Activated CD4-positive, alpha-beta T cell treated with anti-CD3 and anti-CD28 coated beads, Interleukin-2, amount 10 ng/mL, durations not matched to agents 24 days and 14 days (primary cell): Measurements from ENCODE around the gene ASCL4. TPM values are rescaled to one million over a fixed set of nuclear protein-coding genes. Genes with fewer than 3 reads are reported as not detected.

Source experiments
- DNase-seq: peaks from one replicate; pipeline ENCODE4 v3.0.0; 2022
- H3K27ac Mint-ChIP-seq: one replicate; pipeline ENCODE4 v1.8.0; 2022; ENCODE audit warnings: mild to moderate bottlenecking, mixed read lengths
- H3K27me3 Mint-ChIP-seq: one replicate; pipeline ENCODE4 v1.8.0; 2022; ENCODE audit warnings: mixed read lengths
- H3K36me3 Mint-ChIP-seq: one replicate; pipeline ENCODE4 v1.8.0; 2022; ENCODE audit warnings: low read depth, mild to moderate bottlenecking, mixed read lengths
- H3K4me1 Mint-ChIP-seq: one replicate; pipeline ENCODE4 v1.8.0; 2021; ENCODE audit warnings: mixed read lengths
- H3K4me3 Mint-ChIP-seq: one replicate; pipeline ENCODE4 v1.8.0; 2022; ENCODE audit warnings: mild to moderate bottlenecking, moderate library complexity, mixed read lengths
- H3K9me3 Mint-ChIP-seq: one replicate; pipeline ENCODE4 v1.8.0; 2021; ENCODE audit warnings: mixed read lengths
- intact Hi-C: fragments of 100-400 bp; cut with micrococcal nuclease; formaldehyde crosslinking; loops from one replicate; pipeline ENCODE4 v1.15.1; 2023
- total RNA-seq: library from RNA; stranded (reverse); gene quantifications from 2 replicates; pipeline ENCODE4 v1.2.3, GENCODE V29; 2022

Gene ASCL4
- total RNA-seq, 1 donor from 2014 or later, result not detected

DNA sequence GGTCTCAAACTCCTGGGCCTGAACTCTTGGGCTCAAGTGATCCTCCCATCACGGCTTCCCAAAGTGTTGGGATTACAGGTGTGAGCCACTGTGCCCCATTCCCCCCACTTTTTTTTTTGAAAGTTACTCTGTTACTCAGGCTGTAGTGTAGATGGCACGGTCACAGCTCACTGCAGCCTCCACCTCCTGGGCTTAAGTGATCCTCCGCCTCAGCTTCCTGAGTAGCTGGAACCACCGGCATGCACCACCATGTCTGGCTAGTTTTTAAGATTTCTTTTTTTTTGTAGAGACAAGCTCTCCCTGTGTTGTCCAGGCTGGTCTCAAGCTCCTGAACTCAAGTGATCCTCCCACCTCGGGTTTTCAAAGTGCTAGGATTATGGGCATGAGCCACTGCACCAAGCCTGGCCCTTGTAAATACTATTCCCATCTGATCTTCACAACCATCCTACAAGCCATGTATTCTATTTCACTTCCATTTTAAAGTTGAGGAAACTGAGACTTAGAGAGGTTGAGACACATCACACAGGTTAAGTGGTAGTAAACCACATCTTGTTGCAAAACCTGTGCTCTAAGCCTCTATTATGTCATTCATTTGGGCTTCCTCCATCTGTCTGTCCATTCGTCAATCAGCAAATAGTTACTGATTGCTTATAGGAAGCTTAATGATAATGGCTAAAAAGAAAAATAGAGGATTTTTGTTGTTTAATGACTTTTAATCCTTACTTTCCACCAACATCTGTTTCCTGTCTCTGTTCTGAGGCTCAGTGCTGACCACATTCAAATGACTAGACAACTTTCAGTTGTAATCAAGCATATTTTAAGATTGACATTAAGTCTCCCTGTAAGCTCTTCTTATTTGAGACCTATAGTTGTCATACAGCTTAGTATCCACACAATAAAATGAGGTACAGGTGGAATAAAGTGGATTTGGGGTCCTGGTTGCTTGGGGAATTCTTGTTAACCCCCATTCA is 9.2 kb downstream of the ASCL4 start:
- no peak for DNase-seq
- peaks cover 26% of the 10 kb centered on the region for H3K27me3 Mint-ChIP-seq
- H3K4me3 Mint-ChIP-seq, result no peak overlapping the region
- H3K4me1 Mint-ChIP-seq, result peaks cover 9% of the 10 kb centered on the region
- H3K27ac Mint-ChIP-seq, result no peak overlapping the region
- H3K36me3 Mint-ChIP-seq, result no peaks in the 10 kb centered on the region
- intact Hi-C loops, result no loop called here
- no peaks in the 10 kb centered on the region for H3K9me3 Mint-ChIP-seq

DNA sequence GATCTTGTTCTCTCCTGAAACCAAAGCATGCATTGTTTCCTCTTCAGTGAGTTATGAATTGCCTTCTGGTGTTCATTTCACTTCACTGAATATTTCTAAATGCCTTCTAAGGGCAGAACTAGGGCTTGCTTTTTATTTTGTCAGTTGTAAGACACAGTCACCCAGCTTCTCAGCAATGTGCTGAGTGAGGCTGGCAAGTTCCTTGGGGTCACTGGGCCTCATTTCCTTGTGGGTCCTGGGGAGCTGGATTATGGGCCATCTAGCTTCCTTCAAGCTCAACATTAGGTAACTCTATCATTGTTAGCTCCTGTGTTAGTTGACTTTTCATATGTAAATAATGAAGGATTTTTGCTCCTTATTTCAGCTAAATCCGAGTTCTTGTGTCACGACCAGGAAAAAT is 13.8 kb downstream of the ASCL4 start:
- H3K9me3 Mint-ChIP-seq, result no peaks in the 10 kb centered on the region
- no peak overlapping the region for H3K27ac Mint-ChIP-seq
- no peak overlapping the region for H3K4me3 Mint-ChIP-seq
- no peaks in the 10 kb centered on the region for H3K36me3 Mint-ChIP-seq
- peaks cover 7% of the 10 kb centered on the region for H3K27me3 Mint-ChIP-seq
- H3K4me1 Mint-ChIP-seq, result peaks cover 4% of the 10 kb centered on the region
- intact Hi-C loops, result no loop called here
- DNase-seq, result no peak

DNA sequence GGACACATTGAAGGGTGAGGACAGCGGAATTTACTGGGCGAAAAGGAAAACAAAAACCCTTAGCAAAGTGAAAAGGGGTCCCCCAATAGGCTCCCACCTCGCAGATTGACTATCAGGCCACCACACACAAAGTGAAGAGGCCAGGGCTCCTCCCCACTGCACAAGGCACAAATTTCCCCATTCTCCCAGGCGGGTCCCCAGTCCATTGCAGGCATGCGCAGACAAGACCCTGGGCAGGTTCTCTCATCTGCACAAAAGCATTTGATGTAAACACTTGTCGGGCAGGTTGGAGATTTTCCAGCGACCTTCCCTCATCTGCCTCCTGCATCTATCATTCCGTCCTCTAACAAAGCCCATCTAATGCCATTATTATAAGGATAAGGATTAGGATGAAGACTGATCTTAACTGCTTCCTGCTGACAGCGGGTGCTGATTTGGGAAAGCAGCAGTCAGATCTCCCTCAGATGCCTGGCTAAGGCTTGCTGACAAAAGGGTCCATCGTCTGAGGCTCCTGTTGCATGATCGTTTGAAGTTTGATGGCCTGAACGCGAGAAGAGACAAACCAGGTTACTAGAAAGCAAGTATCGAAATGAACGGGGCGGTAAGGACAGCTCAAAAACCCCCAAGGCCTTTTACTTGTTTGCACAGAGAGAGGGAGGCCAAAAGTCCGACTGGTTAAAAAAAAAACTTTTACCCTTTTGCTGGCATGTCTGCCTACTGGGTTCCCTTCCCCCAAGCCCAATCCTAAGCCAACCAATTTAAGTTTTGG is 14.4 kb downstream of the ASCL4 start:
- no peaks in the 10 kb centered on the region for H3K9me3 Mint-ChIP-seq
- no peak overlapping the region for H3K27ac Mint-ChIP-seq
- H3K4me1 Mint-ChIP-seq, result peaks cover under 1% of the 10 kb centered on the region
- no peak for DNase-seq
- no peaks in the 10 kb centered on the region for H3K36me3 Mint-ChIP-seq
- no peak overlapping the region for H3K4me3 Mint-ChIP-seq
- intact Hi-C loops, result no loop called here
- peaks cover 7% of the 10 kb centered on the region for H3K27me3 Mint-ChIP-seq

DNA sequence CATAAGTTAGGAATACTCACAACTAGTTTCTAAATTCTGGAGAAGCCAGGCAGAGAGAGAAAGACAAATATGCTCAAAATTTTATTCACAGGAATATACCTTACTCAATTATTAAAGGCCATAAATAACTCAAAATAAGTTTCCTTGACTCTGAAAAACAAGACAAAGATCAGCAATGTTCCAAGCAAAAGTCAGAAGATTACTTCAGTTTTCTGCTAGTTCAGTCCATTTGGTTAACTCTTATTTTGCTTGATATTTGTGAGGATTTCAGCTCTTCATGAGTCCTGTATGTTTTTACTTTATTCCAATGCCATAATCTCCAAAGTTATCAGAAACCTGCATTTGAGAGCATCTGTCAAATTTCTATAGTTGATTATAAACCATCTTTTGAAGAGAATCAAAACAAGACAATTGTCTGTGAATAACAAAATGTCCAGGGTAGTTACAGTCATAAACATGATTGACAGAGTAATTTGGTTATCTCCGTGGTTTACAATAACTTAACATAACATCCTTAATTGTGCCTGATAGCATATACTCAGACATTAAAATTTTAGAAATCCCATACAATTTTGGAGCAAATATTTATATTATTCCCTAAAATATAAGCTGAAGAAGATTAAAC is 17.1 kb downstream of the ASCL4 start:
- no peak overlapping the region for H3K4me3 Mint-ChIP-seq
- no peak for DNase-seq
- no peak overlapping the region for H3K27ac Mint-ChIP-seq
- intact Hi-C loops, result no loop called here
- H3K36me3 Mint-ChIP-seq, result no peaks in the 10 kb centered on the region
- H3K9me3 Mint-ChIP-seq, result no peaks in the 10 kb centered on the region
- no peaks in the 10 kb centered on the region for H3K4me1 Mint-ChIP-seq
- peaks cover 21% of the 10 kb centered on the region for H3K27me3 Mint-ChIP-seq

DNA sequence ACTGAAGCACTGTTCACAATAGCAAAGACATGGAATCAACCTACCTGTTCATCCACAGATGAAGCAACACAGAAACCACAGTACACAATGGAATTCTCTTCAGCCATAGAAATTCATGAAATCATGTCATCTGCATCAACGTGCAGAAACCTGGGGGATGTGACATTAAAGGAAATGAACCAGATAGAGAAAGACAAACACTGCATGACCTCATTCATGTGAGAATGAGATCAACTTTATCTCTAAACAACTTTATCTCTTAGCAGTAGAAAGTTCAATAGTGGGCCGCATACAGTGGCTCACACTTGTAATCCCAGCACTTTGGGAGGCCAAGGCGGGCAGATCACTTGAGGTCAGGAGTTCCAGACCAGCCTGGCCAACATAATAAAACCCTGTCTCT is 19.9 kb downstream of the ASCL4 start:
- H3K36me3 Mint-ChIP-seq, result no peaks in the 10 kb centered on the region
- peaks cover 30% of the 10 kb centered on the region for H3K27me3 Mint-ChIP-seq
- no peak overlapping the region for H3K27ac Mint-ChIP-seq
- no peak for DNase-seq
- H3K9me3 Mint-ChIP-seq, result no peaks in the 10 kb centered on the region
- H3K4me3 Mint-ChIP-seq, result no peak overlapping the region
- no peaks in the 10 kb centered on the region for H3K4me1 Mint-ChIP-seq
- intact Hi-C loops, result no loop called here

DNA sequence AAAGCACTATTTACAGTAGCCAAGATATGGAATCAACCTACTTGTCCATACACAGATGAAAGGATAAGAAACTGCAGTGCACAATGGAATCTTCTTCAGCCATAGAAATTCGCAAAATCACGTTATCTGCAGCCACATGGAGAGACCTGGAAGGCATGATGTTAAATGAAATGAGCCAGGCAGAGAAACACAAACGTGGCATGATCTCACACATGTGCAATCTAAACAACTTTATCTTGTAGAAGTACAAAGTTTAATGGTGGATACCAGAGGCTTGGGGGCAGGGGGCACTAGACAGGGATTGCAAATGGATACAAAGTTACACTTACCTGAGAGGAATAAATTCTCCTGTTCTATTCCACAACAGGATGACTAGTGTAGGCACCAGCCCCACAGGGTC is 24.1 kb downstream of the ASCL4 start:
- Mint-ChIP-seq H3K4me3 (no peak overlapping the region), H3K36me3 (no peaks in the 10 kb centered on the region), H3K4me1 (no peaks in the 10 kb centered on the region), H3K27ac (no peak overlapping the region), H3K9me3 (no peaks in the 10 kb centered on the region), H3K27me3 (peaks cover 33% of the 10 kb centered on the region)
- DNase-seq, result no peak
- intact Hi-C loops, result no loop called here

DNA sequence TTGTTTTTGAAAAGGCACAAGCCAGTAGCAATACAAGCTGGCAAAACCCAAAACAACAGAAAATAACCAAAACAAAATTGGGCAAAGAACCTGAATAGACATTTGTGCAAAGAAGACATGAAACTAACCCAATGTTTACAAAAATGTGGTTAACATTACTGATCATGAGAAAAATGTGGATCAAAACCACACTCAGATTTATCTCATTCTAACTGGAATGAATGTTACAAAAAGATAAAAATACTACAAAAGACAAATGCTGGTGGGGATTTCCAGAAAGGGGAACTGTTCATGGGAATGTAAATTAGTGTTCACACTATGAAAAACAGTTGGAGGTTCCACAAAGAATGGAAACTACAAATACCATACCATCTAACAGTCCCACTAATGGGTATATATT is 26.6 kb downstream of the ASCL4 start:
- Mint-ChIP-seq H3K36me3 (no peaks in the 10 kb centered on the region), H3K27ac (no peak overlapping the region), H3K9me3 (no peaks in the 10 kb centered on the region), H3K4me3 (no peak overlapping the region), H3K4me1 (no peaks in the 10 kb centered on the region), H3K27me3 (peaks cover 22% of the 10 kb centered on the region)
- intact Hi-C loops, result no loop called here
- no peak for DNase-seq

DNA sequence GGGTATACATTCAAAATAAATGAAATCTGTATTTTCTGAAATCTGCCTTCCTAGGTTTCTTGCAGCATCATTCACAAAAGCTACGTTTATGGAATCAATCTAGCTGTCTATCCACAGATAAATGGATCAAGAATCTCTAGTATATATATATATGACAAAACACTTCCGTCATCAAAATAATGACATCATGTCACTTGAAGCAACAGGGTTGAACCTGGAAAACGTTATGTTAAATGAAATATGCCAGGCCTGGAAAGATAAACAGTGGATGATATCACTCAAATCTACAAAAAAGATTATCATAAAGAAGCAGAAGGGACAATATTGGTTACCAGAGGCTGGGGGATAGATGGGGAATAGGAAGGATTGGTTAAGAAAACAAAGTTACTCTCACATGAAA is 28.6 kb downstream of the ASCL4 start:
- Mint-ChIP-seq H3K4me1 (no peaks in the 10 kb centered on the region), H3K4me3 (no peak overlapping the region)

DNA sequence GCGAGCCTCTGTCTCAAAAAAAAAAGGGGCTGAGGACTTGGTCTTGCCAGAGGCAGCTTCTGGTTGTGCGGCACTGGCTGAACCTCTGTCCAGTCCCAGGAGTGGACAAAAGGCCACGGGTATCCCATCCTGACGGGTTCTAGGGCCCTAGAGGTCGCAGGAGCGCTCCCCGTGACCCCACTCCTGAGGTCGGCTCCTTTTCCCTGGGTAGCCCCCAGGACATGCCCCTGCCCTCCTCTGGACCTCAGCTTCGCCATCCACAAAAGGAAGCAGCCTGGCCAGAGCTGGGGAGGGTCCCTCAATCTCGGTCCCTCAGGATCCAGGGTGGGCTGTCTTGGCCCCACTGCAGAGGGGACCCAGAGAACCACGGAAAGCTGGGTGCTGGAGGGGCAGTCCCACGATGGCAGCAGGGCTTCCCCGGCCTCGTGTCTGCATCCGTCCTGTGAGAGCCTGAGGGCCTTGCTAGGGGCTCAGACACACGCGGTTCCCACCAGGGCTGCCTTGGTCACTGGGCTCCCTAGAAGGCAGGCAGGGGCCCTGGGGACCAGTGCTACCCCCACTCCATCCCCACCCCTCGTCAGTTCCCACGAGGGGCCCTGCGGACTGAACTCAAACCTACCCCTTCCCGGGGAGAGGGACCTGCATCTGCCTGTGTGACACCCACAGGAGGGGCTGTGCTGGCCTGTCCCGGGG is 31.1 kb downstream of the ASCL4 start:
- no peak overlapping the region for H3K4me3 Mint-ChIP-seq
- no peaks in the 10 kb centered on the region for H3K36me3 Mint-ChIP-seq
- intact Hi-C loops, result no loop called here
- no peak overlapping the region for H3K27ac Mint-ChIP-seq
- DNase-seq, result no peak
- peaks cover 9% of the 10 kb centered on the region for H3K27me3 Mint-ChIP-seq
- H3K9me3 Mint-ChIP-seq, result no peaks in the 10 kb centered on the region
- no peaks in the 10 kb centered on the region for H3K4me1 Mint-ChIP-seq

More for the DNA sequence above, 28.6 kb downstream of the ASCL4 start:
- no peak for DNase-seq
- intact Hi-C loops, result no loop called here
- Mint-ChIP-seq H3K27ac (no peak overlapping the region), H3K36me3 (no peaks in the 10 kb centered on the region), H3K9me3 (no peaks in the 10 kb centered on the region), H3K27me3 (peaks cover 11% of the 10 kb centered on the region)

DNA sequence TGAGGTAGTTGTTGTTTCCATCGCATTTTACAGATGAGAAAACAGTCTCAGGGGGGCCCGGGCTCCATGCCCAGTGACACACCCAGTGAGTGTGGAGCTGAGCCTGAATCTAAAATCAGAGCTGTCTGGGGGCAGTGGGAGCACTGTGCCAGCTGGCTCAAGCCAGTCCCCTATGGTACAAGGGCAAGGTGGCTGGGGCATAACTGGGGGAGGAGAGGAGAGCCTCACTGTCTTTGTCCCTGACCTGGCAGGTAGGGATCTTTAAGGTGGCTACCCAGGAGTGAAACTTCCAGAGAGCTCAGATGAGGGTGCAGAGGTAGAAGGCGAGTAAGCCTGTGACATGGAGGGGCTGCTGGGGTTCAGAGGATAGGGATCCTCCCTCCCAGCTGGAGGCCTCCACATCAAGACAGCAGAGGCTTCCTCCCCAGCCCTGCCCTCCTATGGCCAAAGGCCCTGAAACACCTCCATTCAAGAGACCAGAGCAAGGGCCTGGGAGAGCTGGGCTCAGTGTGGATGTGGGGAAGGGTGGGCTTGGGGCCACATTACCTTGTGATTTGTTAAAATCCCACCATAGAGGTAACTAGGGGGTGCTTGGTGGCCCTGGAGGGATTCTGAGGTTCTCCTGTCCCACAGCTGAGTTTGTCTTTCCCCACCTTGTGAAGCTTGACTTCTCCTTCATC is 33.1 kb downstream of the ASCL4 start:
- intact Hi-C loops, result no loop called here
- Mint-ChIP-seq H3K27ac (no peak overlapping the region), H3K4me3 (no peak overlapping the region), H3K9me3 (no peaks in the 10 kb centered on the region), H3K4me1 (no peaks in the 10 kb centered on the region), H3K36me3 (no peaks in the 10 kb centered on the region), H3K27me3 (peaks cover 5% of the 10 kb centered on the region)
- DNase-seq, result no peak

DNA sequence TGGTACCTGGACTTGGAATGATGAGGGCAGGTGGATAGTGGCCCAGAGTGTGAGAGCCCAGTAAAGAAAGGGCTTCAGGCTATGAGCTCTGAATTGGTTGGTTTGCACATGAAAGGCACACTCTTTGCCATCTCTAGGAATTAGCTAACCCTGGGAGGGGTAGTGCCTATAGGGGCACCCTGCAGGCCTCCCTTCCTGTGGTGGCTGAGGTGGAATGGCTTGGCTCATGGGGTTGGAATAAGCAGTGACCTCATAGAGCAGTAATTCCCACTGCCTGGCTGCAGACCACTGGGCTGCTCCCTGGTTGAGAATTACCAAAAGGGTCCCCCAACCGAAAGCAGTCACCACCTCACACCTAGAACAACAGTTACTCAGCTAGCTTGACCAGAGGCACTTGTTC is 42.7 kb downstream of the ASCL4 start:
- Mint-ChIP-seq H3K27ac (no peak overlapping the region), H3K36me3 (no peaks in the 10 kb centered on the region), H3K27me3 (peaks cover 5% of the 10 kb centered on the region), H3K4me1 (no peaks in the 10 kb centered on the region), H3K4me3 (no peak overlapping the region), H3K9me3 (peaks cover 11% of the 10 kb centered on the region)
- intact Hi-C loops, result no loop called here
- DNase-seq, result no peak

DNA sequence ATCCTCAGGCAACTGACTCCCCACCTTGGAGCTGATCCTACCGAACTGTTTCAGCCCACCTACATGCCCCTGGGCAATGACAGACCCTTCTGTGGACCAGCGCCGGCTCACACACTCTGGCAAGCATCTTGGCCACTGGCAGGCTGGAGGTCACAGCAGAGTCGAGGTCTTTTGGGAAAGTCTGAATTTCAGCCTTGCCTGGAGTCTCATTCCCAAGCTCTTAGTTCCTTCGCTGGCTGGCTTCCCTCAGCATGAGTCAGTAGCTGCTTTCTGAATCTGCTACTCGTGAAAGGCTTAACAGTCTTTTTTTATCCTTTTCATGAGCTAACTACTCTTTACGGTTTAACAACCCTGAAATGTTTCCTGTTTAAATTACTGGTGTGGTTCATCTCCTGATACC is 44.5 kb downstream of the ASCL4 start:
- no peak for DNase-seq
- H3K36me3 Mint-ChIP-seq, result no peaks in the 10 kb centered on the region
- H3K9me3 Mint-ChIP-seq, result peaks cover 11% of the 10 kb centered on the region
- intact Hi-C loops, result no loop called here
- H3K4me3 Mint-ChIP-seq, result no peak overlapping the region
- H3K4me1 Mint-ChIP-seq, result no peaks in the 10 kb centered on the region
- H3K27me3 Mint-ChIP-seq, result peaks cover 4% of the 10 kb centered on the region
- H3K27ac Mint-ChIP-seq, result no peak overlapping the region

DNA sequence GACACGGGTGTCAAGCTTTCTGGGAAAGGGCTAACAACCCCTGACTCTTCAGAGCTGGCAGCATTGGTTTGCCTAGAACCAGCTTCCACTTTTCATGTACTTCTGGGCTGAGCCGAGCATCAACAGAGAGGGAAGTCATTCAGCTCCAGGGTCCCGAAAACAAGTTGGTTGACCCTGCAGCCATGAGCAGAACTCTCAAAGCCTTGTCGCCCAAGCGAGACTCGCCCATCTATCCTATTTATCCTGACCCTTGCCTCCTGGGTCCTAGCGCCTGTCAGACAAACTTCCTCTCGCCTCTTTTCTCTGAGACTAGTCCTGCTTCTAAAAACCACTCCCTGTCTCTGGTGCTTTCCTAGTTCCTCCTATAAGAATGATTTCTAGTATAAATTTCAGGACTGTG is 47.9 kb downstream of the ASCL4 start:
- no peak overlapping the region for H3K27ac Mint-ChIP-seq
- intact Hi-C loops, result no loop called here
- no peaks in the 10 kb centered on the region for H3K4me1 Mint-ChIP-seq
- no peak overlapping the region for H3K4me3 Mint-ChIP-seq
- peaks cover 4% of the 10 kb centered on the region for H3K27me3 Mint-ChIP-seq
- DNase-seq, result no peak
- peaks cover 16% of the 10 kb centered on the region for H3K9me3 Mint-ChIP-seq
- H3K36me3 Mint-ChIP-seq, result no peaks in the 10 kb centered on the region
